ENCODE results near the gene NKAIN4.

GRCh38 chr20:63255931-63256704 is 1.9 kb upstream of the NKAIN4 start:
- TF ChIP-seq CTCF (IDR thresholded peaks at IDR 0.05) (no peak), POLR2A (IDR thresholded peaks at IDR 0.05) (no peak)
